GM13977 (cell line): ENCODE results near the gene PAX3.

Experiments used
- DNase-seq: peaks from one replicate; pipeline ENCODE4 v3.0.0; 2012; ENCODE audit warnings: low spot score
- in situ Hi-C: fragments of 300-500 bp; cut with MboI; formaldehyde crosslinking; loops from one replicate; pipeline ENCODE4 v1.12.0; 2022; ENCODE audit warnings: low sequenced_read_pairs, low pct_unique_long_range_greater_than_20kb, mixed read lengths, inconsistent platforms; ENCODE audit not compliant: unreplicated experiment
- TF ChIP-seq, protein P1 (sequence below): IDR thresholded peaks from 2 replicates; pipeline ENCODE4 v1.5.1; 2012; ENCODE audit warnings: mild to moderate bottlenecking, control low read depth; ENCODE audit not compliant: insufficient read depth; ENCODE audit errors: extremely low read depth, missing control alignments

Gene PAX3

DNA sequence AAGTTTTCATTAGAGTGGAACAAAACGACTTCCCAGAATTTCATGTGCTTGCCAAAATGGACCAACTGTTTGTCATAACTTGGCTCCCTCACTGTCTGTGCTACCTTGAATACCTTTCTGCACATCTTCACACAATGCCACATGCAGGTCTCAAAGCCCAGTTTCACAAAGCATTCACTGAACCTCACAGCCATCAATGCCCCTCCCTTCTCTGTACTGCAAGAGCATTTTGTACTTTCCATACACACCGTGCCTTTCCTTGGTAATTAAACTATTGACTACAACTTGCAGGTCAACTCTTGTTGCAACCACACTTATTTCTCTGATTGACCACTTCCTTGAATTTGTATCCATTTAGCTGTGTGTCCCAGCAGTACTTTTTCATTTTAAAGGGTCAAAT, 50.5 kb downstream of the PAX3 start:
- no peak for DNase-seq
- in situ Hi-C loops, result no loop called here
- TF ChIP-seq, protein P1, sequence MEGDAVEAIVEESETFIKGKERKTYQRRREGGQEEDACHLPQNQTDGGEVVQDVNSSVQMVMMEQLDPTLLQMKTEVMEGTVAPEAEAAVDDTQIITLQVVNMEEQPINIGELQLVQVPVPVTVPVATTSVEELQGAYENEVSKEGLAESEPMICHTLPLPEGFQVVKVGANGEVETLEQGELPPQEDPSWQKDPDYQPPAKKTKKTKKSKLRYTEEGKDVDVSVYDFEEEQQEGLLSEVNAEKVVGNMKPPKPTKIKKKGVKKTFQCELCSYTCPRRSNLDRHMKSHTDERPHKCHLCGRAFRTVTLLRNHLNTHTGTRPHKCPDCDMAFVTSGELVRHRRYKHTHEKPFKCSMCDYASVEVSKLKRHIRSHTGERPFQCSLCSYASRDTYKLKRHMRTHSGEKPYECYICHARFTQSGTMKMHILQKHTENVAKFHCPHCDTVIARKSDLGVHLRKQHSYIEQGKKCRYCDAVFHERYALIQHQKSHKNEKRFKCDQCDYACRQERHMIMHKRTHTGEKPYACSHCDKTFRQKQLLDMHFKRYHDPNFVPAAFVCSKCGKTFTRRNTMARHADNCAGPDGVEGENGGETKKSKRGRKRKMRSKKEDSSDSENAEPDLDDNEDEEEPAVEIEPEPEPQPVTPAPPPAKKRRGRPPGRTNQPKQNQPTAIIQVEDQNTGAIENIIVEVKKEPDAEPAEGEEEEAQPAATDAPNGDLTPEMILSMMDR, result no peak

- in situ Hi-C loops, result no loop called here
- peak; percentile 7 for DNase-seq
- TF ChIP-seq, protein P1, result no peak
Measured at GRCh38 chr2:222242532-222242931, 56.3 kb downstream of the PAX3 start.

GRCh38 chr2:222241128-222241870, 57.5 kb downstream of the PAX3 start:
- TF ChIP-seq, protein P1, result no peak
- in situ Hi-C loops, result no loop called here
- DNase-seq, result no peak

- TF ChIP-seq, protein P1, result no peak
- in situ Hi-C loops, result no loop called here
- DNase-seq, result no peak
Measured at GRCh38 chr2:222240676-222241049, 58.1 kb downstream of the PAX3 start.

GRCh38 chr2:222239945-222240675, 58.7 kb downstream of the PAX3 start:
- TF ChIP-seq, protein P1, result no peak
- in situ Hi-C loops, result no loop called here
- DNase-seq, result no peak

GRCh38 chr2:222239091-222239490, 59.7 kb downstream of the PAX3 start:
- DNase-seq, result no peak
- TF ChIP-seq, protein P1, result no peak
- in situ Hi-C loops, result no loop called here
